Measurements from ENCODE around the gene CD302. TPM values are rescaled to one million over a fixed set of nuclear protein-coding genes. Genes with fewer than 3 reads are reported as not detected.

Gene CD302
- total RNA-seq, 4 donors from 2014 or later = 12.7 to 35.9 (median 19.1) TPM

DNA sequence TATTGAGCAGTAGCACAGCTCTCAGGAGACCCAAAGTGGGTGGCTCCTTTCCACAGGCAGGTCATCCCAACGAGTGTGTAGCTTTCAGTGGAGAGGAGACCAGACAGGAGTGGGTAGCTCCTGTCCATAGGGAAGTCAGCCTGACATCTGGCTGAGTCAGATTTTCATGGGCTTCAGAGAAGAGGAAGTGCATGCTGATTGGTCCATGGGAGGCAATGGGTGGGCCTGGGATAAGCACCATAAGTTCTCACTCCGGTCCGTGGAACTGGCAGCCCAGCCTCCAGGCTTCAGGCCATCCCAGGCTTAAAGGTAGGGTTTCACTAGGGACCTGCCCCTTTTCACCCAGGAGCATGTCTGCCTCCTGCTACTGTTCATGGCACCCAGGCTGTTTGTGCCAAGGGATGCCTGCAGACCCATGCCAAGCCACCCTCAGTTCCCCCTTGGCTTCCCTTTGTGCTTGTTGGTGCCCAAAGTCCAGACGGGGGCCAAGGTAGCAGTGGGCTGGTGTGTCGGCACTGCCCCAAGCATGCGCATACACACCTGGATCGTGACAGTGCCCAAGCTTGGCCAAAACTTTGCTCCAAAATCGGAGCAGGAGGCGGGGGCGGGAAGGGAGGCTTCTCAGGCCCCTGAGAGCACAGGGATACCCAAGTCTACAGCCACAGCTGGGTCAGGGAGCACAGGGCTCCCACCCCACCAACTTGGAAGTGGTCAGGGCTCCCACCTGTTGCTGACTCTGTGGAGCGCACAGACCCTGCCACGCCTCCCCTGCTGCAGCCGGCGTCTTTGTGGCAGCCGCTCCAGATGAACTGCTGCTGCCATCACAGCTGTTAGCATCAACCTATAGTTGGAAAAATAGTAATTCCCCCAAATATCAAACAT, 59.3 kb downstream of the CD302 start:
- no peaks in the 10 kb centered on the region for H3K9me3 ChIP-seq
- H3K27me3 ChIP-seq = no peaks in the 10 kb centered on the region
- 90 to 93% methylated on average over 2 to 13 of the region's 15 CpGs for WGBS, 2 donors (ENCODE audit: low coverage in 1 of 2)
- no peak for DNase-seq
- no peak overlapping the region for H3K27ac ChIP-seq
- H3K4me1 ChIP-seq = peaks cover 0 to 6% (median 0%) of the 10 kb centered on the region in 4 donors
- intact Hi-C loops (cut with DNase I; ENCODE audit: low total_unique reads) (no loop called here), in situ Hi-C loops (cut with MboI; ENCODE audit: low pct_ligation_motif_present in 1 of 4, low pct_unique_long_range_greater_than_20kb in 1 of 4, low sequenced_read_pairs in 3 of 4) (no loop called here)
- H3K36me3 ChIP-seq = peaks cover 0 to 28% (median 0%) of the 10 kb centered on the region in 4 donors
- TF ChIP-seq POLR2AphosphoS5 (IDR thresholded peaks at IDR 0.05) (no peak), POLR2A (IDR thresholded peaks at IDR 0.05) (no peak), EP300 (IDR thresholded peaks at IDR 0.05; ENCODE audit: low read depth) (no peak)
- TF ChIP-seq, protein P1, sequence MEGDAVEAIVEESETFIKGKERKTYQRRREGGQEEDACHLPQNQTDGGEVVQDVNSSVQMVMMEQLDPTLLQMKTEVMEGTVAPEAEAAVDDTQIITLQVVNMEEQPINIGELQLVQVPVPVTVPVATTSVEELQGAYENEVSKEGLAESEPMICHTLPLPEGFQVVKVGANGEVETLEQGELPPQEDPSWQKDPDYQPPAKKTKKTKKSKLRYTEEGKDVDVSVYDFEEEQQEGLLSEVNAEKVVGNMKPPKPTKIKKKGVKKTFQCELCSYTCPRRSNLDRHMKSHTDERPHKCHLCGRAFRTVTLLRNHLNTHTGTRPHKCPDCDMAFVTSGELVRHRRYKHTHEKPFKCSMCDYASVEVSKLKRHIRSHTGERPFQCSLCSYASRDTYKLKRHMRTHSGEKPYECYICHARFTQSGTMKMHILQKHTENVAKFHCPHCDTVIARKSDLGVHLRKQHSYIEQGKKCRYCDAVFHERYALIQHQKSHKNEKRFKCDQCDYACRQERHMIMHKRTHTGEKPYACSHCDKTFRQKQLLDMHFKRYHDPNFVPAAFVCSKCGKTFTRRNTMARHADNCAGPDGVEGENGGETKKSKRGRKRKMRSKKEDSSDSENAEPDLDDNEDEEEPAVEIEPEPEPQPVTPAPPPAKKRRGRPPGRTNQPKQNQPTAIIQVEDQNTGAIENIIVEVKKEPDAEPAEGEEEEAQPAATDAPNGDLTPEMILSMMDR (IDR thresholded peaks at IDR 0.05) = no peak
- no peak overlapping the region for H3K4me3 ChIP-seq

DNA sequence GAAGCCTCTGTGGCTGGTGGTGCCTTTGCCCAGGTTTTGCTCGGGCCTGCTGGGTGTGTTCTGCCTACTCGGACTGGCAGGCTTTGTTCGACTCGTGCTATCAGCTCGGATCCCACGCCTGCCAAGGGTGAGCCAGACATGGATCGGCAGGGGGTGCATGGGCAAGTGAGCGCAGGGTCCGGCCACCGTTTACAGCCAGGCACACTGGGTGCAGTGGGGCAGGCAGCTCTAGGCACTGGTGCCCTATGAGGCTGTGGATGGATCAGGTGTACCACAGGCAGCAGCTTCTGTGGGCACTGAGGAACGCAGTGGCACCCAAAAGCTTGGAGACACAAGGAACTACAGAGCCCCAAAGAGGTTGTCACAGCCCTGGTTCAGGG, 60.1 kb downstream of the CD302 start:
- Histone ChIP-seq H3K9me3 (no peaks in the 10 kb centered on the region), H3K36me3 (peaks cover 0 to 20% (median 0%) of the 10 kb centered on the region in 4 donors), H3K27me3 (no peaks in the 10 kb centered on the region), H3K4me3 (no peak overlapping the region), H3K4me1 (peaks cover 0 to 6% (median 0%) of the 10 kb centered on the region in 4 donors), H3K27ac (no peak overlapping the region)
- in situ Hi-C loops (cut with MboI; ENCODE audit: low pct_ligation_motif_present in 1 of 4, low pct_unique_long_range_greater_than_20kb in 1 of 4, low sequenced_read_pairs in 3 of 4) = no loop called here
- no peak for DNase-seq
- TF ChIP-seq, protein P1 (IDR thresholded peaks at IDR 0.05) = no peak
- TF ChIP-seq EP300 (IDR thresholded peaks at IDR 0.05; ENCODE audit: low read depth) = no peak
- no peak for TF ChIP-seq POLR2AphosphoS5 (IDR thresholded peaks at IDR 0.05)
- no peak for TF ChIP-seq POLR2A (IDR thresholded peaks at IDR 0.05)
- intact Hi-C loops (cut with DNase I; ENCODE audit: low total_unique reads) = no loop called here
- WGBS, 2 donors (ENCODE audit: low coverage in 1 of 2) = 93% methylated on average over 11 of the region's 11 CpGs; no CpG with 5 or more reads in 1 of the 2 donors

DNA sequence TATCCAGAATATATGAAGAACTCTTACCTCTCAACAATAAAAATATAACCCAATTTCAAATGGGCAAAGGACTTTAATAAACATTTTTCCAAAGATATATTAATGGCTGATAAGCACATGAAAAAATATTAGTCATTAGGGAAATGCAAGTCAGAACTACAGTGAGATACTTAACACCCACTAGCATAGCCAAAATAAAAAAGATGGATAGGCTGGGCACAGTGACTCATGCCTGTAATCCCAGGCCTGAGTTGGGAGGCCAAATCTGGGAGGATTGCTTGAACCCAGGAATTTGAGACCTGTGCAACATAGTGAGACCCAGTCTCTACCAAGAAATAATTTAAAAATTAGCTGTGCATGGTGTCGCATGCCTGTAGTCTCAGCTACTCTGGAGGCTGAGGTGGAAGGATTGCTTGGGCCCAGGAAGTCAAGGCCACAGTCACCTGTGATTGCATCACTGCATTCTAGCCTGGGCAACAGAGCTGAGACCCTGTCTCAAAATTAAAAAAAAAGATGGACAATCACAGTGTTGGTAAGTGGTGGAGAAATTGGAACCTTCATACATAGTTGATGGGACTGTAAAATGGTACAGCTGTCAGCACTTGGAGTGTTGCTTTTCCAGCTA, 60.6 kb downstream of the CD302 start:
- Histone ChIP-seq H3K9me3 (no peaks in the 10 kb centered on the region), H3K36me3 (peaks cover 0 to 21% (median 0%) of the 10 kb centered on the region in 4 donors), H3K27ac (no peak overlapping the region), H3K27me3 (no peaks in the 10 kb centered on the region), H3K4me1 (peaks cover 0 to 6% (median 0%) of the 10 kb centered on the region in 4 donors), H3K4me3 (no peak overlapping the region)
- DNase-seq = no peak
- in situ Hi-C loops (cut with MboI; ENCODE audit: low pct_ligation_motif_present in 1 of 4, low pct_unique_long_range_greater_than_20kb in 1 of 4, low sequenced_read_pairs in 3 of 4) (no loop called here), intact Hi-C loops (cut with DNase I; ENCODE audit: low total_unique reads) (no loop called here)
- WGBS, 2 donors (ENCODE audit: low coverage in 1 of 2) = 100% methylated on average over 1 of the region's 1 CpG; no CpG with 5 or more reads in 1 of the 2 donors
- TF ChIP-seq POLR2A (IDR thresholded peaks at IDR 0.05) (no peak), EP300 (IDR thresholded peaks at IDR 0.05; ENCODE audit: low read depth) (no peak), POLR2AphosphoS5 (IDR thresholded peaks at IDR 0.05) (no peak)
- TF ChIP-seq, protein P1 (IDR thresholded peaks at IDR 0.05) = no peak

DNA sequence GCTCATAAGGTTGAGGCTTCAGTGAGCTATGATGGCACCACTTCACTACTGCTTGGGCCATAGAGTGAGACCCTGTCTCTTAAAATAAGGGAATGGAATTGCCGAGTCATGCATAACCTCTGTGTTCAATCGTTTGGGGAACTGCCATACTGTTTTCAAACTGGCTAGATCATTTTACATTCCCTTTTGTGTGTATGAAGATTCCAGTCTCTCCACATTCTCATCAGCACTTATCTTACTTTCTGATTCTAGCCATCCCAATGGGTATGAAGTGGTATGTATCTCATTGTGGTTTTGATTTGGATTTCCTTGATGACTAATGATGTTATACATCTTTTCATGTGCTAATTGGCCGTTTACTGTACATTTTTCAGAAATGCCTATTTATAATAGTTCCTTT, 62.0 kb downstream of the CD302 start:
- TF ChIP-seq POLR2A (IDR thresholded peaks at IDR 0.05) = no peak
- no peak for TF ChIP-seq POLR2AphosphoS5 (IDR thresholded peaks at IDR 0.05)
- TF ChIP-seq EP300 (IDR thresholded peaks at IDR 0.05; ENCODE audit: low read depth) = no peak
- TF ChIP-seq, protein P1 (IDR thresholded peaks at IDR 0.05) = no peak
- Histone ChIP-seq H3K27me3 (no peaks in the 10 kb centered on the region), H3K9me3 (no peaks in the 10 kb centered on the region), H3K27ac (no peak overlapping the region), H3K4me3 (no peak overlapping the region), H3K36me3 (peaks cover 0 to 35% (median 4%) of the 10 kb centered on the region in 4 donors), H3K4me1 (peaks cover 0 to 6% (median 0%) of the 10 kb centered on the region in 4 donors)
- 79 to 83% methylated on average over 3 of the region's 3 CpGs for WGBS, 2 donors (ENCODE audit: low coverage in 1 of 2)
- intact Hi-C loops (cut with DNase I; ENCODE audit: low total_unique reads) (no loop called here), in situ Hi-C loops (cut with MboI; ENCODE audit: low pct_ligation_motif_present in 1 of 4, low pct_unique_long_range_greater_than_20kb in 1 of 4, low sequenced_read_pairs in 3 of 4) (no loop called here)
- no peak for DNase-seq

Measured in transverse colon (tissue), 4 donors.